HG03432 (cell line): Measurements from ENCODE around the gene UBQLNL.

Experiments used
- ATAC-seq: cut with Tn5 transposase; IDR thresholded peaks from one replicate; pipeline ENCODE4 v1.9.1; 2021; ENCODE audit warnings: mild to moderate bottlenecking, moderate library complexity; ENCODE audit not compliant: unreplicated experiment

UBQLNL gene, protein sequence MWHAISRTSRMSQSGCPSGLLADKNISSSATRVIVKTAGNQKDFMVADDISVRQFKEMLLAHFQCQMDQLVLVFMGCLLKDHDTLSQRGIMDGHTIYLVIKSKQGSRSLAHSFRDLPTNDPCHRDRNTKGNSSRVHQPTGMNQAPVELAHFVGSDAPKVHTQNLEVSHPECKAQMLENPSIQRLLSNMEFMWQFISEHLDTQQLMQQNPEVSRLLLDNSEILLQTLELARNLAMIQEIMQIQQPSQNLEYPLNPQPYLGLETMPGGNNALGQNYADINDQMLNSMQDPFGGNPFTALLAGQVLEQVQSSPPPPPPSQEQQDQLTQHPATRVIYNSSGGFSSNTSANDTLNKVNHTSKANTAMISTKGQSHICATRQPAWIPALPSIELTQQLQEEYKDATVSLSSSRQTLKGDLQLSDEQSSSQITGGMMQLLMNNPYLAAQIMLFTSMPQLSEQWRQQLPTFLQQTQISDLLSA

DNA sequence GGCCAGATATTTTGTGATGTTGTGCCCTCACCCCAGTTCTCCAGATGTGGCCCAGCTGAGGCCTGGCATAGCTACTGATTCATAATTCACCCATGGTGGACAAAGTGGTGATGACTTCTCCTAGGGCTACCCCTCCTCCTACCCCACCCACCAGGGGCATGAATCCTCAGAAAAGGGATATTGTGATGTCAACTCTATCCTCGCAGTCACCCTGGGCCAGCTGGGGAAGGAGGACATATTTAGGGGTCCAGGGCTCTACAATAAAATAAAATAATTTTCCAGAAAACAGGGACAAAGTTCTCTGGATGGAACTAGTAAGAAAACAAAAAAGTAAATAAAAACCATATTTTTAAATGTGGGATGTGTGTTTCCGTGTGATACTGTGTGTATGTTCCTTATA lies at the start of gene UBQLNL:
TSS of gene UBQLNL (minus strand) at position 101 of the 400 bp plus-strand sequence. CDS start 258 bp downstream, outside the sequence.
- ATAC-seq: no peak

DNA sequence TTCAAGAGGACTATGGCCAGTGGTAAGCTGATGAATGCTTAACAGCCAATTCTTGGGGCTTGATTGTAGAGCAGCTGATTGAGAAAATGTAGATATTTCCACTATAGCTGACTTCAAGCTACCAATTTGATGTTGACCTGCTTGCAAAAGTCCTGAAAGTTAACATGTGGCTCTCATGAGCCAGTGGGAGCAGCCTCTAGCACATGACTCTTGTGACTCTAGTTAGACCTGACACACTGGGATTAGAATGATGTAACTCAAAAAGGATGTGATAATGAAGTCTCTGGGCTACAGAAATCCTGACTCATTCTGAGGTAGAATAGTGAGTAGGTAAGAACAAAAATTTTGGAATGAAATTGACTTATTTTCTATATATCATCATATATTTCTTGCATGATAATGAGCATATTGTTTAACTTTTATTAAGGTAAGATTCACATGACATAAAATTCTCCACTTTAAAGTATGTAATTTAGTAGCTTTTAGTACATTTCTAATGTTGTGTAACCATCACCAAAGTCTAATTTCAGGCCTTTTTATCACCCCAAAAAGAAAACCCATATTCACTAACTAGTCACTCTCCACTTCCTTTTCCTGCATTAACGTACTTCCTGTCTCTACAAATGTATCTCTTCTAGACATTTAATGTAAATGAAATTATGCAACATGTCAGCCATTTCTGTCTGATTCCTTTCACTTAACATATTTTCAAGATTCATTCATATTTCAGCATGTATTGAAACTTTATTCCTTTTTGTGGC lies 47.9 kb upstream of the UBQLNL start:
- ATAC-seq: no peak

DNA sequence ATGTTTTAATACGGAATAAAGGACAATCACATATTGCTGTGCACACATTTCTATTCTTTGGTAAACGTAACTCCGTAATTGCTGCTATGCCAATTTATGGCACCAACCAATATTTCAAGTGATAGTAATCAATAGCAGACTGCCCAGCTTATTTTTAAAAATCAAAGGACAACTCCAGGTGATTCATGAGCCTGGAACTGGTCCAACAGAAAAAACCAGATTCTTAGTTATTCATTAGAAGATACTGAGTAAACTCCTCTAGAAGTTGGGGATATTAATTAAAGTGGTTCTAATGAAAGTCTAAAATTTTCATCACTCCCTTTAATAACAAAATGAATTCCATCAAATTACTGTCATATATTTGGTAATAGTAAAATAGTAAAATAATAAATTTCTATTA lies 41.3 kb upstream of the UBQLNL start:
- ATAC-seq: no peak

DNA sequence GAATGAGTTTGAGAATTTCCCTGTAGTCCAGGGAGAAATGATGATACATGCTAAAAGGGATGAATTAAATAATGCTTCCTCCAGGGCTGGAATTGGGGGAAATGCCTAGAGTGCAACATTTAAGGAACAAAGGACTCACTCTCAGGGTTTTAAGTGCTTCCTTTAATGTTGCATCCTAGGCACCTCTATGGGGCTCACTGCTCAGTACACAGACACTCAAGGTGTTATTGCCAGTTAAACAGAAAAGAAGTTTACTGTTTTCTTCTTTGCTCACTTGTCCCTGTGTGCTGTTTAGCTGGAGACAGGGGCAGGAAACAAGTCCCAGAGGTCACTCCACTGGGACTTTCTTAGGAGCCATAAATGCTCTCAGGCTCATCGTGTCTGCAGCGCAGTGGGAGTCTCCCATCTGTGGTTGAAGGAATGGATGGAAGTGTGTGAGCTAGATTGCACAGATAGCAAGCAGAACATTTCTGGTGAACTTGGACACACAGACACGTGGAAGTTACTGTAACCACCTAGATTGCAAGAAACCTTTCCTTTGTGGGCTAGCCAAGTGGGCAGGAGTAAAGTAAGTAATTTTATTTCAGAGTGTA lies 40.2 kb upstream of the UBQLNL start:
- ATAC-seq: no peak

DNA sequence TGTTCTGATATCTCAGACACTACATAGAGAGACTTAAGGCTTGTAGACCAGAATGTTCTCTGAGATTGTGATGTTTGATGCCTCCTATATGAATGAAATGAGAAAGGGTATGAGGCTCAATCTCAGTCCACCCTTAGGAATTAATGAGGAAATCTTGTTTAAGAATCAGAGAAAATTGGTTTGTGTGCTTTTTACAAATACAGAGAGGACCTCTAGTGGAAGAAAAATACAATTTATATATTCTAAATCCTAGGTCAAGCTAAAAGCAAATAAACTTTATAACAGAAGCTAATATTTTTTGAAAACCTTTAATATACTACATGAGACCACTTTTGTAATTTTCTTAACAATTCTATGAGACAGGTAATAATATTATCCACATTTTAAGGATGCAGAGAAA lies 36.8 kb upstream of the UBQLNL start:
- ATAC-seq: no peak

DNA sequence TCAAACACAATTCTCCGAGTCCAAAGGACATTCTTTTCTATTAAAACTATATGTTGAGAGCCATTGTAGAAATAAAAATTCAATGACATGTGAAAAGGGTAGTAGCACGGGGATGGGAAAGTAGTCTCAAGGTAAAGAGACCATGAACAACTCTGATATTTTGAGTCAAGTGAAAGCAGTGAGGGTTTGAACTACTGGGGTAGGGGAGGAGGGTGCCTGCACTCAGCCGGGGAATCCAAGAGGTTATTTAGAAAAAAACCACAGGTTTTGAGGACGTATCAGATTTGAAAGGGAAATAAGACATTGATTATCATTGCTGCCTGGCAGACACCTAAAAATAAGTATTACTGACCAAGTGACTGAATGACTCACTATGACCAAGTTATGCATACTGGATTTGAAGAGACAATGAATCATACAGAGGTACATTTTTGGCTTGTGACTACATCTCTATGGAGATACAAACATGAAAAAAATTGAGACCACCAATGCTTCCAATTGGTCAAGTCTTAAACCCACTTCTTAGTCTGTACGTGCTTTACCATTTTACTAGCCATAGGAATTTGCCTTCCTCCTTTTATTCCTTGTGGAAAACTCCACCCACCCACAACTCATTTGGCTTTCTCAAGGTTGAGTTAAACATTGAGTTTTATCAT lies 34.1 kb upstream of the UBQLNL start:
- ATAC-seq: peak; percentile 73

DNA sequence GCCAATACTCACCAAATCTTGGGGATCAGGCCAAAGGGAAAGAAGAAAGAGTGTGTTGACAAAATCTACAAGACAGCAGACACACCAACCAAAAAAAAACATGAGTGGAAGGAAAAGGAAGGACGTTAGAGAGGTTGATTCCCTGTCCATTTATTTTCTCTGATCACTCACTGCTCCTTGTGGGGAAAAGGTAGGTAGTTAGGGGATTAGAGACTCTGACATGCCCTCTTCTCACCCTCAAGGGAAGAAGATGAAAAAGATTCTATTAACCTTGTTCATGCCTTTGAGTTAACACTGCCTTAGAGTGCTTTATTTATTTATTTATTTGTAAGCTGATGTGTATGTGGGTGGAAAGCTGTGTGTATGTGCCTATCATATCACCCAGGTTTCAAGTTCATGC lies 31.9 kb upstream of the UBQLNL start, which contains the start of gene OR52H1:
TSS of gene OR52H1 (minus strand) at position 101 of the 400 bp plus-strand sequence. CDS start 3,035 bp downstream, outside the sequence.
- ATAC-seq: no peak

DNA sequence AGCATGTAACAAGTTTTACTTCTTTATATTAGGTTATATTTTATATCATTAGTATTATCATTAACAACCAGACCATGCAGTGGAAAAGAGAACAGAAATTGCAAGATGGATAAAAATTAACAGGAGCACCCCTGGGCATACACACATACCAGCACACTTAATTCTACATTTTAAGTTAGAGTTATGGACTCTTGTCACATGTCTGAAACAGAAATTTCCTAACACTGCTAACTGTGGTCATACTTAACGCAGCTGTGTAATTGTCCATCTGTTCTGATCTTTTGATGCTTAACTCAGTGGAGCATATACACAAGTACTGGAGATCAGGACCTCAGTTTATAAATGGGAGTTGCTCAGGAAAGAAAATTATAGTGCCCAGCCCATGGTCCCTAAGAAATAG lies 31.5 kb upstream of the UBQLNL start:
- ATAC-seq: peak; percentile 65

DNA sequence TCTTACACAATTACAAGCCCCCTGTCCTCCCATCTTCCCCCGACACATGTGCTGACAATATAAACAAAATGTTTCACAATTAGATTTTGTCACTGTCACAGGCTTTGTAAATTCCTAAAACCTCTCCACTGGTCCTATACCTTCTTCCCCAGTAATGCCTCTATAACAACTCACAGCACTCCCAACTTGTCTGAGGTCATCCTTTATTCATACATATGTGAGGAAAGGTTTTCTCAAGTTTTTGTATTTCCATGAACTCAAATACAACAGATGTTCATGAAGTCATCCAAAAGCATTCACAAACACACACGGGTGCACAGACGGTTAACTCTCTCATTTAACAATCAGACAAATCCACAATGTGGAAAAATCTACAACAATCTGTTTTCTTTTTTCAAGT lies 30.0 kb upstream of the UBQLNL start:
- no peak for ATAC-seq

DNA sequence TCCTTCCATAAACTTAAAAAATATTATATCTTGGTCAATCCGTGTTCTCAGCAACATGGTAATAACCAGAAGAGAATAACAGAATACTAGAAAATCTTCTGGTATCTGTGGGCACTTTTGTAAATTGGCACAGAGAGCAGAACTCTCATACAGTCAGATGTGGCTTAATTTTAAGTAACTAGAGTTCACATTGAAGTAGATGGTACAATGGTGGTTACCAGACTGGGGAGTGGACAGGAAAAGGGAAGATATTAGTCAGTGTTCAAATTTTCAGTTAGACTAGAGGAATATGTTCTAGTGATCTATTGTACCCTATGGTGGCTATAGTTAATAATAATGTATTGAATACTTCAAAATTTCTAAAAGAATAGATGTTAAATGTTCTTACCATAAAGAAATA lies 24.9 kb upstream of the UBQLNL start:
- ATAC-seq: peak; percentile 70

DNA sequence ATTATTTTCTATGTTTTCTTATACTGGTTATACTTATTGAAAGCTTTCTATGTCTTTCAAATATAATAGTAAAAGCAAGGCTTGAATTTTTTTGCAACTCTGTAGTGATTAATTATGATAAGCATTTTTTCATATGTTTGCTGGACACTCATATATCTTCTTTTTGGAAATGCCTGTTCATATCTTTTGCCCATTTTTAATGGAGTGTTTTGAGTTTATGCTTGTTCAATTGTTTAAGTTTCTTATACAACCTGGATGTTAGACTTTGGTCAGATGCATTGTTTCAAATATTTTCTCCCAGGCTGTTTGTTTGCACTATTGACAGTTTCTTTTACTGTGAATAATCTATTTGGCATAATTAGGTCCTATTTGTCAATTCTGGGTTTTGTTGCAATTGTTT lies 20.0 kb upstream of the UBQLNL start:
- ATAC-seq: no peak

DNA sequence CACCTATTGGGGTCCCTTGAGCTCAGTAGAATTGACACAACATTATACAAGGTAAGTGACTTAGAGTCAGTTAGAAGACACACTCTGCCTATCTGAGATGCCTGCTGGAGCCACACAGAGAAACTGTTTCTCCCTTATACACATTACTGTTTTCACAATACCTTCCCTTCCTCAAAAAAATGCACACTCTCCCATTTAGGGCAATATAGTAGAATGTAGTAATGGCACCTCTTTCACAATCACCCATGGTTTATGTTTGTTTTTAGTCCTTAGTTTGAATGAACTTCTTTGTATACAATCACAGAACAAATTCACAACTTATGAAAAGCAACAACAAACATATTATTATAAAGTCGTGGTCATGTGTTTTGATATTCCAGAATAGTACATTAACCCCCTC lies 17.5 kb upstream of the UBQLNL start:
- no peak for ATAC-seq

DNA sequence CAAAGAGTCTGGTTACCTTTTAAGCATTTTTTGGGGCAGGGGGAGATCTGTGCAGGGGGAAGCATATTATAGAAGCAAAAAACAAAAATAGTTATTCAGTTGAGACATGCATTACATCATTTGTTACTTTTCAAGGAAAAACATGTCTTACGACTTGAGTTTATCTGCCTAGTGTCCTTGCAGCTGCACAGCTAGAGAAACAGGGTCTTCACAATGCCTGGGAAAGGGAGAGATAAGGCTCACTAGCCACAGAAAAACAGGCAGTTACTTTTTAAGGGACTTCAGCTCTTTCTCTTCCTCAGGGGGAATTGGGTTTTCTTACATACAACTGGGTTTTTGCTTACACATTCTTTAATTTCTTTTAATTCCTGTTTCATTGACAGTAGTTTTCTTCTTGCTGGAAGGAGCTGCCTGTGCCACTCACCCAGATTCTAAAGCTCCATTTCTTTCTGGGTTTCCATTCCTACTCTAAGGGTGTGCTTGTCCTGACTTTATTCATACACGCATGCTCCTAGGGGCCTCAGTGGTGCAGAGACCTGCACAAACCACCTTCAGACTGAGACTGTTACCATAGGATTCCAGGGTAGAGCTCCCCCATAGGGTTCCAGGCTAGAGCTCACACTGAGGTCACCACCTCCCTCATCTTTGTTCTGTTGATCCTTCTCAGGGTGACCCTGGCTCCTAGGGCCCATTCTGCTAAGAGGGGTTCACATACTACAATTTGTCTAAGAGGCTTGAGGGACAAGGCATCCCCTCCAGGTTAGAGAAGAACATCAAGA lies 14.7 kb upstream of the UBQLNL start:
- ATAC-seq: no peak

DNA sequence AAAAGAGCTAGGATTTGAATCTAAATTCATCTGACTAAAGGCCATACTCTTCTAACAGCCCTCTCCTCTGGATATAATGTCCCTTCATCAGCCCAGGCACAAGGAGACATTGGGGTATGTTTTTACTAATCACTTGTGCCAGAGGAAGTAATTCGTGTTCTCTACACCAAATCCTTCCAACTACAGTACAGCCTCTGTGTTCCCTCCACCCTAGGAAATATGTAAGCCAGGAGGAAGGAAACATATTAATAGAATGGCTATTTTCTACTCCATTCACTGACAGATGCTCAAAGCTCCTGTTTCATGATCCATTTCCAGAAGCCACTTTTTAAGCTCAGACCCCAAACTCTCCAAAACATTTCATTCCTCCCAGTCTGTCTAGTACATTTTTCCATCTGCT lies 12.0 kb upstream of the UBQLNL start:
- ATAC-seq: no peak

DNA sequence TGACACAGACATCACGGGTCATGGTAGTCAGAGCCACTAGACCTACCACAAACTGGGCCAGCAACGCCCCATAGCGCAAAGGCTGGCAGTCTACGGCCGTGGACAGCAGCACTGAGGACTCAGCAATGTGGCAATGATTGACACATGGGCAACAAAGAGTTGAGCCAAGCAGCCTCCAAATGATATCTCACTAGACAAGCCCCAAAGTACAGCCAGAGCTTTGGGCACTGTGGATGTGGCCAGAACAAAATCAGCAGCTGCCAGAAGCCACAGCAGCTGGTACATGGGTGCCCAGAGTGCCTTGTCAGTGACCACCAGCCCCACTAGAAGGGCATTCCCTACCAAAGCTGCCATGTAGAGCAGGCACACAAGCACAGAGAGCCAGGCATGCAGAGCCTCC lies 11.2 kb upstream of the UBQLNL start:
- no peak for ATAC-seq

DNA sequence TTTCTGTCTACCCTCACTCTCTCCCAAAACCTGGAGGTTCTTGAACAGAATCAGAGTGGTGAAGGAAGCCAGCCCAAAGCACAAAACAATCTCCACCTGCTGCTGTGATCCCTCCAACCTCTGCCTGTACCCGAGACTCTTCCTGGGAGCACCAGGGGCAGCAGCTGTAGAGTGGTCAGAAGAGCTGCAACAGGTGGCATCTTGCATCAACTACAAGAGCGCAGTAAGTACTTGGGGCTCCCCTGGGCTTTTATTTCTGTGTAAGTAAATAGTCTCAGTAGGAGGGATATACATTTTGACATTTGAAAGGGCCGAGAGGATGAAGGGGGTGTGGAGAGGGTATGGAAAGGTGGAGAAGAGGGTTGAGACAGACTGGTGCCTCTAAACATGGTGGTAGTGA lies 8.3 kb upstream of the UBQLNL start:
- ATAC-seq: no peak

DNA sequence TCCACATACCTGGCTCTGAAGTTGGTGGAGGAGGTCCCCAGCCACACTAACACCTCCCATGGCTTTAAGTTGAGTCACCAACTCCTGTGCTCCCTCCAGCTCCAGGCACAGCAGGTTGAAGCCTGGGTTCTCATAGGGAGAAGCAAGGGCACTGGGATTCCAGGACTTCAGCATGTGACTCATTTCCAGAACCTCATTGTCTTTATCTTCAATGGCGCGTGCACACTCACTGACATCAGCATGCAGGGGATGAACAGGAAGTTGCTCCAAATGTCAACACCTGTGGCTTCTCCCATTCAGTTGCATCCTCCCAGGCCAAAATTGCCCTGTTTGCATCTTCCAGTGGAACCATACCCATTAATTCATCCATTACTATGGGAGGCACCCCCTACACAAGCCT lies 5.8 kb upstream of the UBQLNL start:
- ATAC-seq: no peak

DNA sequence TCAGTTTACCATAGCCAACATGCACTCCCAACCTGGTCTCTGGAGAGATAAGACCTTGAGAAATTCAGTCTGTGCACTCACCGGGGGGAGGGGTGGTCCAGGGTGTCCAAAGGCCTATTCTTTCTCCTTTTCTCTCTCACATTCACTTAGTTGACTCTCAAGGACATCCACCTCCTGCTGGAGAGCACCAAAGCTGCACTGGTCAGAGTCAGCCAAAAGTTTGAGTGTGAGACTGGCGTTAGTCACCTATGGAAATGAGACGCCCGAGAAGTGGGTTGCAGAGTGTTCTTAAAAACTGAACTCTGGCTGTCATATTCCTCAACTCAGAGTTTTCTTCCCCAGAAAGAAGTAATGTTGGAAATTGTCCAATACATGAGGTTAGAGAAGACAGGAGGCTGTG lies 5.0 kb upstream of the UBQLNL start:
- ATAC-seq: no peak

DNA sequence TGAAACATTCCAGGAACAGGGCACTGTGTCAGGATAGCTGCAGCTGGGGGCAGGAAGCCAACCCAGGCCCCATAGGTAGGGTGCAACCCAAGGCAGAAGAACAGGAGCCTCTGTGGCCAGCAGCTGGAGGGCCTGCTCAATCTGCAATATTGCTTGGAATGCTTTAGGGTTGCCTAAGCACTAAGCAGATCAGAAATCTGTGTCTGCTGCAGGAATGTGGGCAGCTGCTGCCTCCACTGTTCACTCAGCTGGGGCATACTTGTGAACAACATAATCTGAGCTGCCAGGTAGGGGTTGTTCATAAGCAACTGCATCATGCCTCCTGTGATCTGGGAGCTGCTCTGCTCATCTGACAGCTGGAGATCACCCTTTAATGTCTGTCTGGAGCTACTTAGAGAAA lies 1.7 kb downstream of the UBQLNL start:
- ATAC-seq: no peak

DNA sequence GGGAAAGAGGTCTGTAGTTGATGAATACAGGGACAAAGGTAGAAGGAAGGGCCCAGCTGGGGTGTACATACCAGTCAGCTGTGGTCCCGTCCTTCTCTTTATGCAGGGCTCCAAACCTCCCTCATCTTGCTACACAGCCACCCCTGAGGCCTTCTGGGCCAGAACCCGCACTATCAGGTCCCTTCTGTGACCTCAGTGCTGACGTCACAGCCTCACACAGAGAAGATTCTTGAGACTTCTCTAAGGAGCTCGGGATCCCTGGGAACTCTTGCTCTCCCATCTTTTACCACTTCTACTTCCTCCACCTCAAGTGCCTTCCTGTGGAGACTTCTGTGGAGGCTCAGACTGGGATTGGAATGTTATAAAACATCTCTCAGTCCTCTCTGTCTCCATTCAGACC lies 6.7 kb downstream of the UBQLNL start, which contains the start of gene UBQLN3:
TSS of gene UBQLN3 (minus strand) at position 155 of the 400 bp plus-strand sequence. CDS start 399 bp downstream, outside the sequence.
- ATAC-seq: no peak
